Caco-2 (cell line): ENCODE data around the gene ZSCAN25. TPM values are rescaled to one million over a fixed set of nuclear protein-coding genes. Genes with fewer than 3 reads are reported as not detected.

ENCODE experiments used
- BruUV-seq: library from RNA; stranded (reverse); fragments of 400-500 nt; replicated peaks from 2 replicates; lab custom pipeline; 2021; lab: Mats Ljungman, UMichigan
- CTCF ChIA-PET: fragments of 300-600 bp; sonication (Branson Sonifier 250); formaldehyde crosslinking; loops from one replicate; lab custom pipeline; 2022; ENCODE audit warnings: antibody characterized with exemption; lab: Charles Lee
- POLR2A ChIA-PET: fragments of 300-600 bp; sonication (Branson Sonifier 250); formaldehyde crosslinking; loops from one replicate; lab custom pipeline; 2022; ENCODE audit warnings: antibody characterized with exemption; lab: Charles Lee
- DNase-seq, 2 experiments: peaks; one replicate each; pipeline versions ENCODE4 v3.0.0 to v3.0.0-alpha.2; 2020 to 2022
- H3K27me3 ChIP-seq: replicated peaks from 2 replicates; pipeline ENCODE4 v1.6.0; 2011; ENCODE audit warnings: low read length; ENCODE audit not compliant: control insufficient read depth, insufficient read depth
- H3K36me3 ChIP-seq: 2 replicates; pipeline ENCODE4 v1.5.1; 2011; ENCODE audit warnings: low read length; ENCODE audit not compliant: control insufficient read depth, insufficient read depth
- H3K4me1 ChIP-seq: fragments of 250-450 bp; sonication (Bioruptor Pico); 2 replicates; pipeline ENCODE4 v1.5.1; 2020; ENCODE audit warnings: mild to moderate bottlenecking
- H3K4me3 ChIP-seq: 2 replicates; pipeline ENCODE4 v1.5.1; 2011; ENCODE audit warnings: low read depth, mild to moderate bottlenecking, control low read depth, low read length
- H3K9me3 ChIP-seq: fragments of 250-450 bp; sonication (Bioruptor Pico); 2 replicates; pipeline ENCODE4 v1.5.1; 2020; ENCODE audit warnings: mild to moderate bottlenecking, moderate library complexity
- H3K27ac Mint-ChIP-seq: one replicate; pipeline ENCODE4 v1.8.0; 2022; ENCODE audit warnings: mixed read lengths; ENCODE audit not compliant: unreplicated experiment
- H3K27me3 Mint-ChIP-seq: one replicate; pipeline ENCODE4 v1.8.0; 2022; ENCODE audit warnings: mixed read lengths; ENCODE audit not compliant: insufficient read depth, unreplicated experiment
- H3K36me3 Mint-ChIP-seq: one replicate; pipeline ENCODE4 v1.8.0; 2022; ENCODE audit warnings: mild to moderate bottlenecking, mixed read lengths; ENCODE audit not compliant: insufficient read depth, unreplicated experiment
- H3K4me1 Mint-ChIP-seq: one replicate; pipeline ENCODE4 v1.8.0; 2022; ENCODE audit warnings: low read depth, mixed read lengths; ENCODE audit not compliant: unreplicated experiment
- H3K4me3 Mint-ChIP-seq: one replicate; pipeline ENCODE4 v1.8.0; 2022; ENCODE audit warnings: mild to moderate bottlenecking, moderate library complexity, mixed read lengths; ENCODE audit not compliant: unreplicated experiment
- H3K9me3 Mint-ChIP-seq: one replicate; pipeline ENCODE4 v1.8.0; 2022; ENCODE audit warnings: mixed read lengths; ENCODE audit not compliant: unreplicated experiment
- CTCF ChIP-seq, 2 experiments: fragments of 200-600 bp in 1 of 2; IDR thresholded peaks; 1 replicate in 1 of 2; 2 replicates in 1 of 2; pipeline versions ENCODE4 v1.5.1 to v1.8.0; 2011 to 2022; ENCODE audit warnings: antibody characterized with exemption in 1 of 2, control low read depth in 1 of 2, inconsistent platforms in 1 of 2, low read depth in 1 of 2, low read length in 1 of 2, mild to moderate bottlenecking in 1 of 2, moderate library complexity in 1 of 2; ENCODE audit not compliant: insufficient read depth in 1 of 2, severe bottlenecking in 1 of 2, unreplicated experiment in 1 of 2
- intact Hi-C: fragments of 100-400 bp; cut with micrococcal nuclease; formaldehyde crosslinking; loops from one replicate; pipeline ENCODE4 v1.10.0; 2022; ENCODE audit not compliant: unreplicated experiment
- total RNA-seq: library from RNA; stranded (reverse); gene quantifications from 2 replicates; pipeline ENCODE4 v1.2.3, GENCODE V29; 2022

The ZSCAN25 gene
- total RNA-seq, 1 experiment from 2014 or later = 21.2 TPM

- TF ChIP-seq CTCF (IDR thresholded peaks at IDR 0.05; ENCODE audit: insufficient read depth in 1 of 2, low read depth in 1 of 2, low read length in 1 of 2, severe bottlenecking in 1 of 2, unreplicated experiment in 1 of 2) = no peak
- Mint-ChIP-seq H3K27me3 (no peaks in the 10 kb centered on the region), H3K4me1 (peaks cover 21% of the 10 kb centered on the region), H3K36me3 (peaks cover 75% of the 10 kb centered on the region), H3K4me3 (no peak overlapping the region), H3K27ac (no peak overlapping the region), H3K9me3 (no peaks in the 10 kb centered on the region)
- POLR2A ChIA-PET = no interaction called here
- CTCF ChIA-PET = no interaction called here
- no TSS peak for BruUV-seq
- Histone ChIP-seq H3K36me3 (peaks cover 14% of the 10 kb centered on the region), H3K27me3 (no peaks in the 10 kb centered on the region), H3K4me3 (no peak overlapping the region), H3K4me1 (no peaks in the 10 kb centered on the region; the same call in 1 of the 2 replicates), H3K9me3 (no peaks in the 10 kb centered on the region)
- intact Hi-C loops = no loop called here
- DNase-seq = no peak
Observed at GRCh38 chr7:99619571-99620130, 2.9 kb downstream of the ZSCAN25 start.

- ChIA-PET POLR2A (no interaction called here), CTCF (no interaction called here)
- Mint-ChIP-seq H3K4me1 (peaks cover 21% of the 10 kb centered on the region), H3K27ac (no peak overlapping the region), H3K27me3 (no peaks in the 10 kb centered on the region), H3K9me3 (no peaks in the 10 kb centered on the region), H3K36me3 (peaks cover 87% of the 10 kb centered on the region), H3K4me3 (no peak overlapping the region)
- Histone ChIP-seq H3K4me3 (no peak overlapping the region), H3K27me3 (no peaks in the 10 kb centered on the region), H3K9me3 (no peaks in the 10 kb centered on the region), H3K36me3 (peaks cover 16% of the 10 kb centered on the region), H3K4me1 (no peaks in the 10 kb centered on the region; the same call in 1 of the 2 replicates)
- intact Hi-C loops = no loop called here
- no peak for DNase-seq
- BruUV-seq = no TSS peak
- TF ChIP-seq CTCF (IDR thresholded peaks at IDR 0.05; ENCODE audit: insufficient read depth in 1 of 2, low read depth in 1 of 2, low read length in 1 of 2, severe bottlenecking in 1 of 2, unreplicated experiment in 1 of 2) = no peak
Observed at GRCh38 chr7:99621271-99621670, 4.5 kb downstream of the ZSCAN25 start.

GRCh38 chr7:99622596-99622995 lies 5.8 kb downstream of the ZSCAN25 start:
- ChIA-PET CTCF (no interaction called here), POLR2A (no interaction called here)
- H3K9me3 Mint-ChIP-seq = no peaks in the 10 kb centered on the region
- Histone ChIP-seq H3K27me3 (no peaks in the 10 kb centered on the region), H3K36me3 (peaks cover 16% of the 10 kb centered on the region), H3K4me3 (no peak overlapping the region), H3K9me3 (no peaks in the 10 kb centered on the region), H3K4me1 (no peaks in the 10 kb centered on the region; the same call in 1 of the 2 replicates)
- peaks cover 17% of the 10 kb centered on the region for H3K4me1 Mint-ChIP-seq
- no peak overlapping the region for H3K27ac Mint-ChIP-seq
- peaks cover 83% of the 10 kb centered on the region for H3K36me3 Mint-ChIP-seq
- DNase-seq = no peak
- BruUV-seq = no TSS peak
- no peak for TF ChIP-seq CTCF (IDR thresholded peaks at IDR 0.05; ENCODE audit: insufficient read depth in 1 of 2, low read depth in 1 of 2, low read length in 1 of 2, severe bottlenecking in 1 of 2, unreplicated experiment in 1 of 2)
- no peaks in the 10 kb centered on the region for H3K27me3 Mint-ChIP-seq
- intact Hi-C loops = no loop called here
- no peak overlapping the region for H3K4me3 Mint-ChIP-seq
